Measurements from ENCODE around the gene PRDX5. TPM values are rescaled to one million over a fixed set of nuclear protein-coding genes. Genes with fewer than 3 reads are reported as not detected.

The PRDX5 gene
- total RNA-seq, 1 experiment from 2014 or later: 255 TPM

DNA sequence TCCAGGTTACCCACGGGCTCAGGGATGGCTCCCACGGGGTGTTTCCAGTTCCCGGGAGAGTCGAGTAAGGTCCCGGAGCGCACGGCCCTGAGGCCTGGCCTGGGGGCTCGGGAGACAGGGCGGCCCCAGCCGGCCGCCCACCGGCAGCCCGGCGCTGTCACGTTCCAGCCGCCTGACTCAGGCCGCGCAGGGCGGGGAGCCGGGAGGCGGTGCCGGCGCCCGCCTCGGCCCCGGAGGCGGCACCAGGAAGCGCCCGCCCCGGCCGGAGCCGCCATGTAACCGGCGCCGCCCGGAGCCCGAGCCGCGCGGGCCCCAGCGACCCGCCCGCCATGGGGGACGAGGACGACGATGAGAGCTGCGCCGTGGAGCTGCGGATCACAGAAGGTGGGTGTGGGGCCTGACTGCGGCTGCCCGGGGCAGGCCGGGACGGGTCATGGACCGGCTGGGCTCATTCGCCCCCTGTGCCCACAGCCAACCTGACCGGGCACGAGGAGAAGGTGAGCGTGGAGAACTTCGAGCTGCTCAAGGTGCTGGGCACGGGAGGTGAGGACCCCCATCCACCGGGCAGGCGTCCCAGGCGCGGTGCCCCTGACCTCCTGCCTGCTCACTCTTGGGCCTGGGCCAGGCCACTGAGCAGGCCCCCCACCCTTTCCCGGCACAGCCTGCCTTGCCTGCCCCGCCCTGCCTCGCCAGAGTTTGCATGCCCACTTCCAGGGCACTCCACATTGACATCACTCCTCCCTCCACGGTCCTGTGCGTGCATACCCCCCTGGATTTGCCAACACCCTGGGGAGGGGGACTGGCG lies 41.2 kb downstream of the PRDX5 start, which contains the start of gene RPS6KA4 (continued):
- TF ChIP-seq PRDM15 (CRISPR knock-in tag; IDR thresholded peaks at IDR 0.05) (no peak; the same call in 1 of the 2 replicates), MYBL2 (CRISPR knock-in tag; IDR thresholded peaks at IDR 0.05) (peak; percentile 27; the same call in 1 of the 2 replicates), OVOL2 (CRISPR knock-in tag; IDR thresholded peaks at IDR 0.05; ENCODE audit: borderline replicate concordance) (no peak), MLX (CRISPR knock-in tag; IDR thresholded peaks at IDR 0.05) (no peak), FOXP1 (CRISPR knock-in tag; IDR thresholded peaks at IDR 0.05; ENCODE audit: borderline replicate concordance) (peak; percentile 44; the same call in 1 of the 2 replicates), GABPB1 (CRISPR knock-in tag; IDR thresholded peaks at IDR 0.05) (no peak), ZNF317 (CRISPR knock-in tag; IDR thresholded peaks at IDR 0.05; ENCODE audit: borderline replicate concordance, low read depth) (no peak), FOXP4 (CRISPR knock-in tag; IDR thresholded peaks at IDR 0.05) (no peak), PREB (CRISPR knock-in tag; IDR thresholded peaks at IDR 0.05; ENCODE audit: borderline replicate concordance) (no peak)

GRCh38 chr11:64359712-64360445 lies 42.0 kb downstream of the PRDX5 start:
- 0 out of 2 replicates have a peak, but pooled peaks have one; percentile 65 for TF ChIP-seq ZBTB43 (CRISPR knock-in tag; IDR thresholded peaks at IDR 0.05)
- TF ChIP-seq HMGA2 (CRISPR knock-in tag; IDR thresholded peaks at IDR 0.05): no peak
- TF ChIP-seq ZNF396 (CRISPR knock-in tag; IDR thresholded peaks at IDR 0.05; ENCODE audit: borderline replicate concordance): no peak
- TF ChIP-seq ETV6 (CRISPR knock-in tag; IDR thresholded peaks at IDR 0.05): no peak
- TF ChIP-seq CTCF (IDR thresholded peaks at IDR 0.05): no peak
- no peak for TF ChIP-seq ARID4B (CRISPR knock-in tag; IDR thresholded peaks at IDR 0.05; ENCODE audit: borderline replicate concordance)
- TF ChIP-seq, protein P1, sequence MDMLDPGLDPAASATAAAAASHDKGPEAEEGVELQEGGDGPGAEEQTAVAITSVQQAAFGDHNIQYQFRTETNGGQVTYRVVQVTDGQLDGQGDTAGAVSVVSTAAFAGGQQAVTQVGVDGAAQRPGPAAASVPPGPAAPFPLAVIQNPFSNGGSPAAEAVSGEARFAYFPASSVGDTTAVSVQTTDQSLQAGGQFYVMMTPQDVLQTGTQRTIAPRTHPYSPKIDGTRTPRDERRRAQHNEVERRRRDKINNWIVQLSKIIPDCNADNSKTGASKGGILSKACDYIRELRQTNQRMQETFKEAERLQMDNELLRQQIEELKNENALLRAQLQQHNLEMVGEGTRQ (CRISPR knock-in tag; IDR thresholded peaks at IDR 0.05): no peak
- H3K9me3 Mint-ChIP-seq: no peaks in the 10 kb centered on the region
- no peaks in the 10 kb centered on the region for H3K27me3 Mint-ChIP-seq (ENCODE audit: low read depth)
- ChIA-PET CTCF (interaction anchor here (0.9 to 2.6 kb wide), 15 partner anchors 11 to 367 kb away, joined by 3 to 20 read pairs (median 5); partner anchors contain the start of gene PRDX5), POLR2A (no interaction called here)
- peak; percentile 43 for DNase-seq (ENCODE audit: low spot score)
- peak overlapping the region; percentile 80 for H3K4me3 Mint-ChIP-seq
- peaks cover 26% of the 10 kb centered on the region for H3K4me1 Mint-ChIP-seq
- peak overlapping the region; percentile 50 for H3K27ac Mint-ChIP-seq
- ATAC-seq: no peak
- peaks cover 21% of the 10 kb centered on the region for H3K36me3 Mint-ChIP-seq
